Muscle layer of colon (tissue), 2 donors: ENCODE data around the gene BCCIP.

Experiments used
- H3K27ac ChIP-seq: one replicate; pipeline ENCODE4 v1.7.0; 2013; ENCODE audit warnings: low read depth, mild to moderate bottlenecking, low read length, moderate library complexity
- H3K27me3 ChIP-seq, 2 donors: one replicate each; pipeline ENCODE4 v1.7.0; 2013; ENCODE audit warnings: low read length in 2 of 2, mild to moderate bottlenecking in 2 of 2; ENCODE audit not compliant: insufficient read depth in 2 of 2, control insufficient read depth in 1 of 2
- H3K36me3 ChIP-seq: one replicate; pipeline ENCODE4 v1.7.0; 2013; ENCODE audit warnings: mild to moderate bottlenecking, low read length; ENCODE audit not compliant: insufficient read depth
- H3K4me1 ChIP-seq: one replicate; pipeline ENCODE4 v1.7.0; 2013; ENCODE audit warnings: mild to moderate bottlenecking, low read length; ENCODE audit not compliant: insufficient read depth
- H3K4me3 ChIP-seq, 2 donors: one replicate each; pipeline ENCODE4 v1.7.0; 2013; ENCODE audit warnings: low read length in 2 of 2, low read depth in 1 of 2, mild to moderate bottlenecking in 1 of 2, moderate library complexity in 1 of 2
- H3K9ac ChIP-seq: one replicate; pipeline ENCODE4 v1.7.0; 2013; ENCODE audit warnings: low read length
- H3K9me3 ChIP-seq: one replicate; pipeline ENCODE4 v1.7.0; 2013; ENCODE audit warnings: mild to moderate bottlenecking, low read length
- donor health status: abdominal sarcoma.
- donor health status: Adenocarcinoma of cecum.

Gene BCCIP

DNA sequence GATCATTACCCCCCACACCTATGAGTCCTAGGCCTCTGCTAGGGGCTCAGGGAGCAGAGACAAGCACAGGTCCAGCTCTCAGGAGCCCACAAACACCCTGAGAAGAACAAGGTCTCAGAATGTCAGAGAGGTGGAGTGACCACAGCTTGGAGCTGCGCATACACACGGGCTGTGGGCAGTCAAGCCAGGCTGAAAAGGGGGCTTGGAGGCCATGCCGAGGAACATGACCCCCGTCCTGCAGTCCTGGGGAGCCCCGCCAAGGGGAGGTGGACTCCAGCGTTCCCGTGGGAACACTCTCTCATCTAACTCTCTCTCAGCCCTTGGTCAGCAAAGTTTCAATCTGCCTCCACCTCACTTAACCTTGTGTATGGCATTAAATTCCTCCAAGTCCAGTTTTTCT, 39.9 kb upstream of the BCCIP start:
- no peak overlapping the region for H3K4me3 ChIP-seq
- no peak overlapping the region for H3K9ac ChIP-seq
- H3K27me3 ChIP-seq, result no peaks in the 10 kb centered on the region
- no peaks in the 10 kb centered on the region for H3K9me3 ChIP-seq
- no peaks in the 10 kb centered on the region for H3K4me1 ChIP-seq
- H3K36me3 ChIP-seq, result peaks cover 5% of the 10 kb centered on the region
- H3K27ac ChIP-seq, result no peak overlapping the region

GRCh38 chr10:125783957-125784356, 39.4 kb upstream of the BCCIP start:
- no peak overlapping the region for H3K9ac ChIP-seq
- H3K27ac ChIP-seq, result no peak overlapping the region
- no peaks in the 10 kb centered on the region for H3K4me1 ChIP-seq
- no peak overlapping the region for H3K4me3 ChIP-seq
- H3K9me3 ChIP-seq, result no peaks in the 10 kb centered on the region
- H3K36me3 ChIP-seq, result peaks cover 5% of the 10 kb centered on the region
- H3K27me3 ChIP-seq, result no peaks in the 10 kb centered on the region

DNA sequence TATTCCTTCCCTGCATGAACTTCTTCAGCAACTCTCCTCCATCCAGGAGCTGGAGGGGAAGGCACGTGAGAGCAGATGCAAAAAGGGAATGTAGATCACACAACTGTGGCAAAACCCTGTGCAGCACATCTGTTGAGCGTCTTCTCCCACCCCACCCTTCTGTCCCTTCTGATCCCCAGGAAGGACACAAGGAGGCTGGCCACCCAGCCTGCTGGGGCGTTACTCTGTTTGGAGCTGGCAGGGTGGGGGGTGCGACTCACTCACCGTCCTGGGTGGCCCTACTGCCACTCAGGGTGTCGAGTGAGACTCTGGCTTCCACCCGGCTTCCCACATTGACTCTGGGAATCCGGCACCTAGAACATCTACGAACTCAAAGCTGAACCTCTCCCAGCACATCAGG, 37.6 kb upstream of the BCCIP start:
- Histone ChIP-seq H3K27ac (no peak overlapping the region), H3K4me1 (no peaks in the 10 kb centered on the region), H3K27me3 (no peaks in the 10 kb centered on the region), H3K4me3 (no peak overlapping the region), H3K9ac (no peak overlapping the region), H3K36me3 (peaks cover 5% of the 10 kb centered on the region), H3K9me3 (no peaks in the 10 kb centered on the region)

DNA sequence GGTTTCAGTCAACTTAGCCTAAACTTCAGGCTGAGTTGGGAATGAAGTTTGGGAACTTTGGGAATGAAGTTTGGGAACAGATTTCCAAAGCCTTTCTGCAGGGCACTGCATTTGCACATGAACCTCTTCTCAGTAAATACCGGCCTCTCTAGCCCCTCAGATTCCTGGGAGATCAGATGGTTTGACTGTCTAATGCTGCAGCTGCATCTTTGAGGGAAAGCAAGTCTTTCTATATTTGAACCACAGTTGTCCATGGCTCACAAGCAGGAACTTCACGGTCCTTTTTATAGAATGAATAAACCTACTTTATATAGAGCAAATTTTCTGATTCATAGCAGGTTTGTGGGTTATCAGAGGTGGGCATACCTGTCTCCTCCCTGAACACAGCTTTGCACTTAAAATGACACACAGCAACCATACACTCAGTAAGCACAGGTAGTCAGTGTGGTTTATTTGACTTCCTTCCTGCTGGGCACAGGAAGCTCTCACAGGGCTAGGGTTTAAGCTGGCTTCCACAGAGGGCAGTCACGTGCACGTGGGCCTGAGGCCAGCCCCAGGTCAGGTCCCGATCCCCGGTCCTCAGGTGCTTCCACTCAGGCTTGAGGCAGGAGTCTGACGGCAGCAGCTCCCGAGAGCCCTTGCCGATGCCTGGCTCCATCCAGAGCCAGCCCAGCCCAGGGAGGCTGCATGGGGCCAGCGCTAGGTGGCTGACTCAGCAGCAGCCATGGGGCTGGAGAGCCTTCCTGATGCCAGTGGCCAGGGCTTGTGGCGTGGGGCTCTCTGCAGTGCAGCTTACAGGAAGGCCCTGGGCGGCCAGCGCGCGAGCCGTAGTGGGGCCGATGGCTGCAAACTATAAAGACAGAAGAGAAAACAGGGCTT, 35.0 kb upstream of the BCCIP start:
- no peaks in the 10 kb centered on the region for H3K27me3 ChIP-seq
- H3K4me1 ChIP-seq, result no peaks in the 10 kb centered on the region
- H3K27ac ChIP-seq, result no peak overlapping the region
- H3K9ac ChIP-seq, result no peak overlapping the region
- peaks cover 15% of the 10 kb centered on the region for H3K36me3 ChIP-seq
- H3K4me3 ChIP-seq, result no peak overlapping the region
- H3K9me3 ChIP-seq, result no peaks in the 10 kb centered on the region

- no peak overlapping the region for H3K9ac ChIP-seq
- H3K9me3 ChIP-seq, result no peaks in the 10 kb centered on the region
- H3K4me3 ChIP-seq, result no peak overlapping the region
- no peak overlapping the region for H3K27ac ChIP-seq
- H3K36me3 ChIP-seq, result peaks cover 45% of the 10 kb centered on the region
- H3K4me1 ChIP-seq, result no peaks in the 10 kb centered on the region
- no peaks in the 10 kb centered on the region for H3K27me3 ChIP-seq
These were observed 30.7 kb upstream of the BCCIP start for GRCh38 chr10:125792342-125793300.

- H3K36me3 ChIP-seq, result peaks cover 45% of the 10 kb centered on the region
- no peak overlapping the region for H3K4me3 ChIP-seq
- no peaks in the 10 kb centered on the region for H3K4me1 ChIP-seq
- H3K9ac ChIP-seq, result no peak overlapping the region
- no peaks in the 10 kb centered on the region for H3K27me3 ChIP-seq
- no peak overlapping the region for H3K27ac ChIP-seq
- no peaks in the 10 kb centered on the region for H3K9me3 ChIP-seq
These were observed 28.2 kb upstream of the BCCIP start for GRCh38 chr10:125795128-125795527.

DNA sequence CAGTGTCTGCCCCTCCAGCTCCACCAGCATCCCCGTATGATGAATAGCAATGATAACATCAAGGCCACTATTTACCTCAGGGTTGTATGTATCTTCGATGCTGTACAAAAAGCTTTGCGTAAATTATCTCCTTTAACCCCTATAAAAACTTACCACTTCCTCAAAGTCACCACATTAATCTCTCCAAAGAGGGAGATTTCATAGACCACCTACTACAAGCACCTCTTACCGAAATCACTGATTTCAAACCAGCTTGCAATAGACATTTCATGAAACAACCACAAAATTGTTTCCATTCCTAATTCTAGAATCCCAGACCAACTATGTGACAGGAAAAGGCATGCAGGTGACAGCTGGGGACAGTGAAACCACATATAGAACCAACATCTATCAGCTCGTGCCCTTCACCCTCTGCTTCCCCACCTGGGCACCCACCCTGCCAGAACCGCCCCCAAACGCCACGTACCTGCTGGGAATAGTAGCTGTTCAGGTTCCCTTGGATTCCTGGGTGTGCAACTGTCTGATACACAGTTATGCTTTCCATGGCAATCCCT, 27.6 kb upstream of the BCCIP start:
- H3K4me3 ChIP-seq, result no peak overlapping the region
- no peaks in the 10 kb centered on the region for H3K9me3 ChIP-seq
- H3K4me1 ChIP-seq, result no peaks in the 10 kb centered on the region
- H3K27me3 ChIP-seq, result no peaks in the 10 kb centered on the region
- H3K36me3 ChIP-seq, result peaks cover 45% of the 10 kb centered on the region
- no peak overlapping the region for H3K9ac ChIP-seq
- no peak overlapping the region for H3K27ac ChIP-seq

DNA sequence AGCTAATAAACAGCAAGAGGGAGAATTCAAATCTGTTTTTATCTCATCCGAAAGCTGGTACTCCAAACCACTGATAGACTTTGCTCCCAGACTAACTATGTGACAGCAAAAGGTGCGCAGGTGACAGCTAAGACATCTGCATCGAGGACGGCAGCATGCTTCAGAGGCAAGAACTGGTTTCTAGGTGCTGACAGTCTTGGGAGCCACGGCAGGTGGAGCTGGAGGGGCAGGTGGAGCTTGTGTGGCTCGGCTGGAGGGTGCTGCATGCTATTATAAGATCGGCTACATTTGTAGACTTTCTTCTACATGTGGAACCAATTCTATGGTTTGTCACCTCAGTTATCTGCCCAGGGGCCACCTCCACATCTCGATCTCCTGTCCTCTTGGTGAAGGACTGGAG, 25.9 kb upstream of the BCCIP start:
- H3K9ac ChIP-seq, result no peak overlapping the region
- no peak overlapping the region for H3K4me3 ChIP-seq
- no peak overlapping the region for H3K27ac ChIP-seq
- H3K9me3 ChIP-seq, result no peaks in the 10 kb centered on the region
- peaks cover 41% of the 10 kb centered on the region for H3K36me3 ChIP-seq
- H3K4me1 ChIP-seq, result no peaks in the 10 kb centered on the region
- no peaks in the 10 kb centered on the region for H3K27me3 ChIP-seq

DNA sequence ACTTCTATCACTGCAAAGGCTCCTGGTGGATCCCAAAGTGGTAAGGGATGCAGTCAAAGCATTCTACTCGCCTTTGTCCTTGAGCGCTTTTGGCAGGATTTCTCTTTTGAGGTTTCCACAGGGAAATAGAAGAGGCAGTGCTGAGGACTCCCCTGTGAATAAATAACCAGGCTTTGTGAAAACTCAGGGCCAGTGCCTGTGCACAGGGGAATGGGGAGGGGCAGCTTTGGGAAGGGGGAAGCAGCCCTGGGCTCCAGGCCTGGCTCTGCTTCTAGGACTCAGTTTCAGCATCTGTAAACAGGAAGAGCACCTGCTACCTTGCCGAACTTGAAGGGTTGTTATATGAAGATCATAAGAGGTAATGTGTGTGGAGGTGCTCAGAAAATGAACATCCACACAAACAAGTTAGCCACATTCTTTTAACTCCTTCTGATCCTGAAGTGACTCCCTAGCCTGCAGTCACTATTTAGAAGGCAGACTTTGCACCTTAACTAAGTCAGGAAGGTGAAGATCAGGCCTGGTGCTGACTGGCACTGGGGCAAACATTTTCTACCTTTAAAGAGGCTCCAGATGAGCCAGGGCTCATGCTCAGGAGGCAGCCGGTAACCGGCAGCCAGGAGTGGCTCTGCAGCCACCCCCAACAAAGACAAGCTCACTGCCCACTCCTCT, 25.2 kb upstream of the BCCIP start:
- no peaks in the 10 kb centered on the region for H3K9me3 ChIP-seq
- H3K4me3 ChIP-seq, result no peak overlapping the region
- H3K27ac ChIP-seq, result no peak overlapping the region
- no peaks in the 10 kb centered on the region for H3K27me3 ChIP-seq
- no peak overlapping the region for H3K9ac ChIP-seq
- H3K4me1 ChIP-seq, result no peaks in the 10 kb centered on the region
- H3K36me3 ChIP-seq, result peaks cover 35% of the 10 kb centered on the region

- no peaks in the 10 kb centered on the region for H3K27me3 ChIP-seq
- peaks cover 26% of the 10 kb centered on the region for H3K36me3 ChIP-seq
- H3K9me3 ChIP-seq, result no peaks in the 10 kb centered on the region
- no peak overlapping the region for H3K9ac ChIP-seq
- no peak overlapping the region for H3K4me3 ChIP-seq
- no peak overlapping the region for H3K27ac ChIP-seq
- H3K4me1 ChIP-seq, result no peaks in the 10 kb centered on the region
These were observed 23.7 kb upstream of the BCCIP start for GRCh38 chr10:125799451-125800182.
